Activated T-helper 1 cell treated with anti-CD3 and anti-CD28 coated beads, Interleukin-12 subunit alpha, Interleukin-12 subunit beta, Interleukin-2, Interleukin-4 antibody, amounts not matched to agents 30 ng/mL and 10 ng/mL and 1 ng/mL, durations not matched to agents 14 hours and 24 hours and 36 hours (primary cell): ENCODE measurements around the gene JARID2. TPM values are rescaled to one million over a fixed set of nuclear protein-coding genes. Genes with fewer than 3 reads are reported as not detected.

Source experiments
- DNase-seq: peaks from one replicate; pipeline ENCODE4 v3.0.0; 2021; ENCODE audit warnings: low spot score
- H3K27ac Mint-ChIP-seq: one replicate; pipeline ENCODE4 v1.8.0; 2021; ENCODE audit warnings: mild to moderate bottlenecking, mixed read lengths
- H3K27me3 Mint-ChIP-seq: one replicate; pipeline ENCODE4 v1.8.0; 2022; ENCODE audit warnings: mild to moderate bottlenecking, moderate library complexity, mixed read lengths; ENCODE audit not compliant: insufficient read depth
- H3K36me3 Mint-ChIP-seq: one replicate; pipeline ENCODE4 v1.8.0; 2021; ENCODE audit warnings: low read depth, mixed read lengths
- H3K4me1 Mint-ChIP-seq: one replicate; pipeline ENCODE4 v1.8.0; 2021; ENCODE audit warnings: low read depth, mixed read lengths
- H3K4me3 Mint-ChIP-seq: one replicate; pipeline ENCODE4 v1.8.0; 2021; ENCODE audit warnings: mild to moderate bottlenecking, moderate library complexity, mixed read lengths
- H3K9me3 Mint-ChIP-seq: one replicate; pipeline ENCODE4 v1.8.0; 2021; ENCODE audit warnings: mixed read lengths
- intact Hi-C: fragments of 100-400 bp; cut with micrococcal nuclease; formaldehyde crosslinking; loops from one replicate; pipeline ENCODE4 v1.15.1; 2024
- total RNA-seq: library from RNA; stranded (reverse); gene quantifications from 2 replicates; pipeline ENCODE4 v1.2.3, GENCODE V29; 2022

JARID2 gene
- total RNA-seq, 1 donor from 2014 or later = 60.5 TPM

- H3K27ac Mint-ChIP-seq = peak overlapping the region; percentile 29
- no peak overlapping the region for H3K4me3 Mint-ChIP-seq
- H3K9me3 Mint-ChIP-seq = no peaks in the 10 kb centered on the region
- no peaks in the 10 kb centered on the region for H3K27me3 Mint-ChIP-seq
- intact Hi-C loops = no loop called here
- no peak for DNase-seq
- peaks cover 4% of the 10 kb centered on the region for H3K4me1 Mint-ChIP-seq
- H3K36me3 Mint-ChIP-seq = peaks cover 48% of the 10 kb centered on the region
These were observed 256.8 kb downstream of the JARID2 start for GRCh38 chr6:15502446-15503345.

- no peaks in the 10 kb centered on the region for H3K27me3 Mint-ChIP-seq
- no peak overlapping the region for H3K27ac Mint-ChIP-seq
- H3K36me3 Mint-ChIP-seq = peaks cover 45% of the 10 kb centered on the region
- H3K4me3 Mint-ChIP-seq = no peak overlapping the region
- H3K9me3 Mint-ChIP-seq = no peaks in the 10 kb centered on the region
- intact Hi-C loops = no loop called here
- peaks cover 4% of the 10 kb centered on the region for H3K4me1 Mint-ChIP-seq
- no peak for DNase-seq
These were observed 257.4 kb downstream of the JARID2 start for GRCh38 chr6:15503346-15503680.

GRCh38 chr6:15504040-15504495 lies 258.2 kb downstream of the JARID2 start:
- intact Hi-C loops = no loop called here
- peaks cover 4% of the 10 kb centered on the region for H3K4me1 Mint-ChIP-seq
- no peaks in the 10 kb centered on the region for H3K9me3 Mint-ChIP-seq
- no peak overlapping the region for H3K27ac Mint-ChIP-seq
- DNase-seq = no peak
- H3K36me3 Mint-ChIP-seq = peaks cover 50% of the 10 kb centered on the region
- no peaks in the 10 kb centered on the region for H3K27me3 Mint-ChIP-seq
- no peak overlapping the region for H3K4me3 Mint-ChIP-seq

GRCh38 chr6:15504581-15505350 lies 258.9 kb downstream of the JARID2 start:
- Mint-ChIP-seq H3K4me3 (no peak overlapping the region), H3K4me1 (peaks cover 9% of the 10 kb centered on the region), H3K27me3 (no peaks in the 10 kb centered on the region), H3K9me3 (no peaks in the 10 kb centered on the region), H3K36me3 (peaks cover 50% of the 10 kb centered on the region), H3K27ac (no peak overlapping the region)
- intact Hi-C loops = no loop called here
- no peak for DNase-seq

- intact Hi-C loops = no loop called here
- H3K36me3 Mint-ChIP-seq = peaks cover 50% of the 10 kb centered on the region
These were observed 259.6 kb downstream of the JARID2 start for GRCh38 chr6:15505463-15505918.

GRCh38 chr6:15506066-15506465 lies 260.2 kb downstream of the JARID2 start:
- intact Hi-C loops = no loop called here
- H3K9me3 Mint-ChIP-seq = no peaks in the 10 kb centered on the region
- no peak overlapping the region for H3K27ac Mint-ChIP-seq
- H3K4me3 Mint-ChIP-seq = no peak overlapping the region
- H3K27me3 Mint-ChIP-seq = no peaks in the 10 kb centered on the region
- peaks cover 51% of the 10 kb centered on the region for H3K36me3 Mint-ChIP-seq
- DNase-seq = no peak
- H3K4me1 Mint-ChIP-seq = peaks cover 5% of the 10 kb centered on the region

More at GRCh38 chr6:15505463-15505918, 259.6 kb downstream of the JARID2 start:
- no peaks in the 10 kb centered on the region for H3K27me3 Mint-ChIP-seq
- H3K27ac Mint-ChIP-seq = no peak overlapping the region
- no peaks in the 10 kb centered on the region for H3K9me3 Mint-ChIP-seq
- DNase-seq = no peak
- H3K4me3 Mint-ChIP-seq = no peak overlapping the region
- peaks cover 5% of the 10 kb centered on the region for H3K4me1 Mint-ChIP-seq

GRCh38 chr6:15507221-15507620 lies 261.4 kb downstream of the JARID2 start:
- no peak overlapping the region for H3K4me3 Mint-ChIP-seq
- H3K27me3 Mint-ChIP-seq = no peaks in the 10 kb centered on the region
- H3K9me3 Mint-ChIP-seq = no peaks in the 10 kb centered on the region
- peaks cover 49% of the 10 kb centered on the region for H3K36me3 Mint-ChIP-seq
- intact Hi-C loops = no loop called here
- peak overlapping the region; percentile 63 for H3K27ac Mint-ChIP-seq
- H3K4me1 Mint-ChIP-seq = peaks cover 5% of the 10 kb centered on the region
- no peak for DNase-seq

GRCh38 chr6:15507746-15508145 lies 261.9 kb downstream of the JARID2 start:
- Mint-ChIP-seq H3K4me1 (peaks cover 5% of the 10 kb centered on the region), H3K4me3 (no peak overlapping the region), H3K36me3 (peaks cover 54% of the 10 kb centered on the region), H3K27ac (no peak overlapping the region), H3K27me3 (no peaks in the 10 kb centered on the region), H3K9me3 (no peaks in the 10 kb centered on the region)
- no peak for DNase-seq
- intact Hi-C loops = no loop called here

- peaks cover 5% of the 10 kb centered on the region for H3K4me1 Mint-ChIP-seq
These were observed 262.6 kb downstream of the JARID2 start for GRCh38 chr6:15508441-15508871.

GRCh38 chr6:15508931-15509330 lies 263.1 kb downstream of the JARID2 start:
- peaks cover 56% of the 10 kb centered on the region for H3K36me3 Mint-ChIP-seq
- no peak overlapping the region for H3K27ac Mint-ChIP-seq
- intact Hi-C loops = no loop called here
- H3K4me3 Mint-ChIP-seq = no peak overlapping the region
- no peak for DNase-seq
- H3K9me3 Mint-ChIP-seq = no peaks in the 10 kb centered on the region
- H3K27me3 Mint-ChIP-seq = no peaks in the 10 kb centered on the region
- peaks cover 5% of the 10 kb centered on the region for H3K4me1 Mint-ChIP-seq

More at GRCh38 chr6:15508441-15508871, 262.6 kb downstream of the JARID2 start:
- Mint-ChIP-seq H3K27ac (no peak overlapping the region), H3K4me3 (no peak overlapping the region), H3K36me3 (peaks cover 54% of the 10 kb centered on the region), H3K27me3 (no peaks in the 10 kb centered on the region), H3K9me3 (no peaks in the 10 kb centered on the region)
- intact Hi-C loops = no loop called here
- DNase-seq = no peak

- Mint-ChIP-seq H3K27me3 (no peaks in the 10 kb centered on the region), H3K27ac (peak overlapping the region; percentile 55), H3K4me3 (no peak overlapping the region), H3K36me3 (peaks cover 59% of the 10 kb centered on the region), H3K4me1 (peaks cover 5% of the 10 kb centered on the region), H3K9me3 (no peaks in the 10 kb centered on the region)
- no peak for DNase-seq
- intact Hi-C loops = no loop called here
These were observed 263.6 kb downstream of the JARID2 start for GRCh38 chr6:15509335-15509933.

GRCh38 chr6:15510121-15510520 lies 264.3 kb downstream of the JARID2 start:
- Mint-ChIP-seq H3K9me3 (no peaks in the 10 kb centered on the region), H3K27me3 (no peaks in the 10 kb centered on the region), H3K27ac (no peak overlapping the region), H3K4me1 (peaks cover 5% of the 10 kb centered on the region), H3K4me3 (no peak overlapping the region), H3K36me3 (peaks cover 61% of the 10 kb centered on the region)
- DNase-seq = no peak
- intact Hi-C loops = no loop called here
